Endothelial cell of umbilical vein (primary cell): Measurements from ENCODE around the gene DUSP22. TPM values are rescaled to one million over a fixed set of nuclear protein-coding genes. Genes with fewer than 3 reads are reported as not detected.

Experiments
- BruUV-seq: library from RNA; stranded (reverse); fragments of 400-500 nt; replicated peaks from 2 replicates; lab custom pipeline; 2021; lab: Mats Ljungman, UMichigan
- CTCF ChIA-PET: fragments of 300-600, 350-600 bp; sonication (Branson Sonifier 250); formaldehyde crosslinking; loops from one replicate; lab custom pipeline; 2021; ENCODE audit warnings: antibody characterized with exemption, inconsistent platforms; lab: Charles Lee
- POLR2A ChIA-PET: fragments of 300-600, 350-600 bp; sonication (Branson Sonifier 250); formaldehyde crosslinking; loops from one replicate; lab custom pipeline; 2021; ENCODE audit warnings: antibody characterized with exemption, inconsistent platforms; lab: Charles Lee
- DNase-seq: peaks from one replicate; pipeline ENCODE4 v3.0.0-alpha.2; 2011; ENCODE audit warnings: low read depth, low spot score
- FAIRE-seq: peaks from 2 replicates; lab custom pipeline; 2011; peaks lifted over from hg19 to GRCh38; lab: Jason Lieb, UNC
- H2AFZ ChIP-seq: 2 replicates; pipeline ENCODE4 v1.6.0; 2012; ENCODE audit warnings: low read depth, low read length, control low read depth, inconsistent platforms
- H3K27ac ChIP-seq: 2 replicates; pipeline ENCODE4 v1.5.1; 2011; ENCODE audit warnings: low read depth, mild to moderate bottlenecking, control low read depth, low read length, moderate library complexity; ENCODE audit not compliant: insufficient read depth
- H3K27me3 ChIP-seq, 2 experiments: 2 replicates each; pipeline versions ENCODE4 v1.6.0 to v1.6.1; 2011; ENCODE audit warnings: low read length in 2 of 2, mixed read lengths in 1 of 2; ENCODE audit not compliant: control insufficient read depth in 2 of 2, insufficient read depth in 2 of 2
- H3K36me3 ChIP-seq, 2 experiments: 2 replicates in 1 of 2; 3 replicates in 1 of 2; pipeline ENCODE4 v1.5.1; 2011; ENCODE audit warnings: low read length in 2 of 2, mild to moderate bottlenecking in 1 of 2, moderate library complexity in 1 of 2; ENCODE audit not compliant: control insufficient read depth in 2 of 2, insufficient read depth in 2 of 2; ENCODE audit errors: extremely low read depth in 1 of 2
- H3K4me1 ChIP-seq: 3 replicates; pipeline ENCODE4 v1.5.1; 2011; ENCODE audit warnings: mild to moderate bottlenecking, low read length; ENCODE audit not compliant: control insufficient read depth, insufficient read depth; ENCODE audit errors: extremely low read depth
- H3K4me2 ChIP-seq: 2 replicates; pipeline ENCODE4 v1.6.1; 2011; ENCODE audit warnings: low read length, control low read depth, mixed read lengths; ENCODE audit not compliant: insufficient read depth
- H3K4me3 ChIP-seq, 3 experiments: fragments of 200-600 bp in 1 of 3; sonication (generic), shearing (Covaris generic) in 1 of 3; replicated peaks in 1 of 3; 2 replicates each; pipeline ENCODE4 v1.5.1; 2011 to 2016; ENCODE audit warnings: control low read depth in 3 of 3, low read length in 3 of 3, mild to moderate bottlenecking in 2 of 3, inconsistent platforms in 1 of 3, low read depth in 1 of 3, moderate library complexity in 1 of 3; ENCODE audit not compliant: insufficient read depth in 1 of 3
- H3K79me2 ChIP-seq: 2 replicates; pipeline ENCODE4 v1.6.0; 2012; ENCODE audit warnings: low read length, inconsistent platforms; ENCODE audit not compliant: control insufficient read depth, insufficient read depth
- H3K9ac ChIP-seq: replicated peaks from 2 replicates; pipeline ENCODE3; 2011; ENCODE audit warnings: low read length, control low read depth; ENCODE audit not compliant: insufficient read depth; ENCODE audit errors: extremely low read depth
- H3K9me1 ChIP-seq: replicated peaks from 3 replicates; pipeline ENCODE4 v1.6.0; 2011; ENCODE audit warnings: mild to moderate bottlenecking, low read length; ENCODE audit not compliant: control insufficient read depth, insufficient read depth; ENCODE audit errors: extremely low read depth
- H3K9me3 ChIP-seq: replicated peaks from 2 replicates; pipeline ENCODE4 v1.5.1; 2012; ENCODE audit warnings: low read length, inconsistent platforms; ENCODE audit not compliant: control insufficient read depth, insufficient read depth
- H4K20me1 ChIP-seq: replicated peaks from 2 replicates; pipeline ENCODE3; 2011; ENCODE audit warnings: mild to moderate bottlenecking, low read length; ENCODE audit not compliant: control insufficient read depth, insufficient read depth; ENCODE audit errors: extremely low read depth
- EZH2 ChIP-seq: IDR thresholded peaks from 2 replicates; pipeline ENCODE4 v1.6.1; 2012; ENCODE audit warnings: borderline replicate concordance, low read depth, mild to moderate bottlenecking, moderate library complexity, low read length, inconsistent platforms; ENCODE audit not compliant: severe bottlenecking
- FOS ChIP-seq: IDR thresholded peaks from 2 replicates; pipeline ENCODE4 v1.6.1; 2011; ENCODE audit warnings: mild to moderate bottlenecking, low read length, moderate library complexity, borderline replicate concordance; ENCODE audit not compliant: insufficient read depth
- GATA2 ChIP-seq: IDR thresholded peaks from 2 replicates; pipeline ENCODE4 v1.7.0; 2011; ENCODE audit warnings: low read depth, mild to moderate bottlenecking, moderate library complexity, mixed read lengths, low read length; ENCODE audit not compliant: insufficient read length, insufficient read depth
- JUN ChIP-seq: IDR thresholded peaks from 2 replicates; pipeline ENCODE4 v1.6.1; 2011; ENCODE audit warnings: borderline replicate concordance, low read depth; ENCODE audit not compliant: insufficient read length, insufficient read depth
- MYC ChIP-seq: IDR thresholded peaks from one replicate; pipeline ENCODE4 v1.6.1; 2011; ENCODE audit warnings: mild to moderate bottlenecking, low read depth, low read length
- POLR2A ChIP-seq: IDR thresholded peaks from 2 replicates; pipeline ENCODE4 v1.6.1; 2012; ENCODE audit warnings: low read depth, mild to moderate bottlenecking, control low read depth, low read length
- POLR2AphosphoS5 ChIP-seq: IDR thresholded peaks from 2 replicates; pipeline ENCODE4 v1.6.1; 2012; ENCODE audit warnings: low read depth, mild to moderate bottlenecking, control low read depth, low read length, moderate library complexity; ENCODE audit not compliant: insufficient read depth
- dilution Hi-C: fragments of 300-500 bp; cut with MboI; formaldehyde crosslinking; loops from one replicate; pipeline ENCODE4 v1.15.0; 2019; ENCODE audit warnings: low sequenced_read_pairs; ENCODE audit not compliant: extremely low pct_ligation_motif_present
- intact Hi-C: fragments of 100-400 bp; cut with micrococcal nuclease; formaldehyde crosslinking; loops from one replicate; pipeline ENCODE4 v1.10.0; 2022
- polyA plus RNA-seq, 4 experiments: library from polyadenylated mRNA; depleted of rRNA in 3 of 4; stranded (reverse) in 3 of 4; unstranded in 1 of 4; fragments of >200 nt; gene quantifications; 2 replicates each; pipeline versions ENCODE4 v1.2.1 to v1.2.3, GENCODE V29; 2011 to 2012; ENCODE audit warnings: missing spikeins in 1 of 4
- total RNA-seq: library from RNA; stranded (reverse); gene quantifications from 2 replicates; pipeline ENCODE4 v1.2.3, GENCODE V29; 2021
- TF ChIP-seq, protein P1 (sequence below), 2 donors: IDR thresholded peaks; 1 replicate in 1 of 2; 2 replicates in 1 of 2; pipeline ENCODE4 v1.5.1; 2011; ENCODE audit warnings: low read length in 2 of 2, mild to moderate bottlenecking in 2 of 2, moderate library complexity in 2 of 2, control low read depth in 1 of 2, inconsistent platforms in 1 of 2, low read depth in 1 of 2; ENCODE audit not compliant: insufficient read depth in 1 of 2; ENCODE audit errors: extremely low read depth in 1 of 2
- TF ChIP-seq, protein P2 (sequence below): IDR thresholded peaks from 2 replicates; pipeline ENCODE4 v1.6.1; 2011; ENCODE audit not compliant: insufficient read depth, insufficient read length

The DUSP22 gene
- total and polyA plus RNA-seq, 2 donors (not counting 3 experiments of a cell fraction or from before 2014, with no cell fraction given), result 23.2 to 33.9 TPM

DNA sequence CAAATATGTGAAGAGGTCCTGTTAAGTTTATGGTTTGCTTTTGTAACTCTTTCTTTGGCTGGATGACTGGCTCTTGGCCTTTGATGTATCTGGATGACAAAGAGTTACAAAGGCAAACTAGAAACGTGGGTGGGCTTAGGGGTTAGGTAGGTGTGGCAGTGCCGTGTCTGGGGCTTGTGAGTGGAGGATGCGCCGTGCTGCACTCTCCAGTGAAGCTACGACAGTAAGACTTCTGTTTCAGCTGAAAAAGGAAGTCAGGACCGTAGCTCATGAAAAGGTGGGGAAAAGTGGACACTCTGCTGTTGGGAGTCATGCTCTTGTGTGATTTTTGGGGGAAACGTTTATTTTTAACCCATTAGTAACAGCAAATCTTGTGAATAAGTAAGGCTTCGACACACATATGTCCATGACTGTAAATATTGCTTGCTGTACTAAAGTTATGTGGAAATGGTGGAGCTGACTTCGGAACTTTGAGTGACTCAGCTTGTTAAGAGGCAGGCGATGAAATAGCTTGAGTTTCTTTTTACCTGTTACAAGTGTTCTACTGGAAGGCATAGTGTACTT, 45.6 kb downstream of the DUSP22 start:
- Histone ChIP-seq H2AFZ (no peak overlapping the region), H3K9me1 (no peaks in the 10 kb centered on the region), H3K36me3 (peaks cover 0 to 3% of the 10 kb centered on the region in 2 experiments), H4K20me1 (no peaks in the 10 kb centered on the region), H3K4me1 (peaks cover 5% of the 10 kb centered on the region), H3K27ac (no peak overlapping the region), H3K9me3 (no peaks in the 10 kb centered on the region), H3K4me2 (no peak overlapping the region), H3K27me3 (no peaks in the 10 kb centered on the region), H3K9ac (no peak overlapping the region), H3K4me3 (no peak overlapping the region), H3K79me2 (no peaks in the 10 kb centered on the region)
- TF ChIP-seq JUN (no peak), MYC (no peak), FOS (no peak), POLR2A (no peak), EZH2 (no peak), GATA2 (no peak), POLR2AphosphoS5 (no peak)
- TF ChIP-seq, protein P1, sequence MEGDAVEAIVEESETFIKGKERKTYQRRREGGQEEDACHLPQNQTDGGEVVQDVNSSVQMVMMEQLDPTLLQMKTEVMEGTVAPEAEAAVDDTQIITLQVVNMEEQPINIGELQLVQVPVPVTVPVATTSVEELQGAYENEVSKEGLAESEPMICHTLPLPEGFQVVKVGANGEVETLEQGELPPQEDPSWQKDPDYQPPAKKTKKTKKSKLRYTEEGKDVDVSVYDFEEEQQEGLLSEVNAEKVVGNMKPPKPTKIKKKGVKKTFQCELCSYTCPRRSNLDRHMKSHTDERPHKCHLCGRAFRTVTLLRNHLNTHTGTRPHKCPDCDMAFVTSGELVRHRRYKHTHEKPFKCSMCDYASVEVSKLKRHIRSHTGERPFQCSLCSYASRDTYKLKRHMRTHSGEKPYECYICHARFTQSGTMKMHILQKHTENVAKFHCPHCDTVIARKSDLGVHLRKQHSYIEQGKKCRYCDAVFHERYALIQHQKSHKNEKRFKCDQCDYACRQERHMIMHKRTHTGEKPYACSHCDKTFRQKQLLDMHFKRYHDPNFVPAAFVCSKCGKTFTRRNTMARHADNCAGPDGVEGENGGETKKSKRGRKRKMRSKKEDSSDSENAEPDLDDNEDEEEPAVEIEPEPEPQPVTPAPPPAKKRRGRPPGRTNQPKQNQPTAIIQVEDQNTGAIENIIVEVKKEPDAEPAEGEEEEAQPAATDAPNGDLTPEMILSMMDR (IDR thresholded peaks at IDR 0.05; ENCODE audit: extremely low read depth in 1 of 2, insufficient read depth in 1 of 2, low read depth in 1 of 2, low read length in 2 of 2), result no peak
- TF ChIP-seq, protein P2, sequence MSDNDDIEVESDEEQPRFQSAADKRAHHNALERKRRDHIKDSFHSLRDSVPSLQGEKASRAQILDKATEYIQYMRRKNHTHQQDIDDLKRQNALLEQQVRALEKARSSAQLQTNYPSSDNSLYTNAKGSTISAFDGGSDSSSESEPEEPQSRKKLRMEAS, result no peak
- CTCF ChIA-PET, result no interaction called here
- no TSS peak for BruUV-seq
- DNase-seq (no peak), FAIRE-seq (no peak)
- dilution Hi-C loops (no loop called here), intact Hi-C loops (no loop called here)
- POLR2A ChIA-PET, result no interaction called here
